GM21423 (cell line): ENCODE data around the gene MELTF.

ENCODE experiments used
- ATAC-seq: cut with Tn5 transposase; IDR thresholded peaks from one replicate; pipeline ENCODE4 v1.9.1; 2021; ENCODE audit warnings: mild to moderate bottlenecking, moderate library complexity; ENCODE audit not compliant: unreplicated experiment

The MELTF gene

GRCh38 chr3:196969134-196969659 lies 60.4 kb downstream of the MELTF start:
- peak; percentile 42 for ATAC-seq

- ATAC-seq = peak; percentile 53
These were observed 61.1 kb downstream of the MELTF start, which contains the start of gene PIGZ for GRCh38 chr3:196968233-196969133. Gene PIGZ, minus strand, starts transcription at chr3:196968833. Its CDS starts 16,802 bp downstream, at chr3:196952031.

- ATAC-seq = no peak
These were observed 62.0 kb downstream of the MELTF start for GRCh38 chr3:196967412-196968232.

GRCh38 chr3:196966526-196967401 lies 62.9 kb downstream of the MELTF start:
- ATAC-seq = no peak

- ATAC-seq = no peak
These were observed 63.8 kb downstream of the MELTF start for GRCh38 chr3:196965804-196966173.

GRCh38 chr3:196965112-196965803 lies 64.4 kb downstream of the MELTF start:
- no peak for ATAC-seq

- ATAC-seq = no peak
These were observed 66.0 kb downstream of the MELTF start for GRCh38 chr3:196963631-196963953.

- no peak for ATAC-seq
These were observed 66.5 kb downstream of the MELTF start for GRCh38 chr3:196962930-196963630.

GRCh38 chr3:196962108-196962929 lies 67.3 kb downstream of the MELTF start:
- no peak for ATAC-seq

- no peak for ATAC-seq
These were observed 74.8 kb downstream of the MELTF start for GRCh38 chr3:196954832-196955231.
